NCI-H146 treated with DMSO at 0.1 percent for 48 hours (cell line): Measurements from ENCODE around the gene NFKB2.

ENCODE experiments used
- DNase-seq: peaks from one replicate; lab custom pipeline; 2025; ENCODE audit not compliant: unreplicated experiment; lab: John Stamatoyannopoulos, UW

The NFKB2 gene

GRCh38 chr10:102407425-102408130, 12.1 kb downstream of the NFKB2 start:
- DNase-seq = no peak

GRCh38 chr10:102408131-102408727, 12.7 kb downstream of the NFKB2 start:
- DNase-seq = no peak

GRCh38 chr10:102408728-102409603, 13.5 kb downstream of the NFKB2 start:
- peak; percentile 37 for DNase-seq

GRCh38 chr10:102409604-102410428, 14.3 kb downstream of the NFKB2 start:
- no peak for DNase-seq

- DNase-seq = no peak
Measured at GRCh38 chr10:102410429-102411073, 15.0 kb downstream of the NFKB2 start.

GRCh38 chr10:102411341-102412255, 16.1 kb downstream of the NFKB2 start:
- DNase-seq = no peak

- no peak for DNase-seq
Measured at GRCh38 chr10:102412293-102412692, 16.8 kb downstream of the NFKB2 start.

GRCh38 chr10:102413053-102413705, 17.7 kb downstream of the NFKB2 start:
- DNase-seq = peak; percentile 73

GRCh38 chr10:102413806-102414561, 18.5 kb downstream of the NFKB2 start:
- no peak for DNase-seq

GRCh38 chr10:102414749-102415148, 19.2 kb downstream of the NFKB2 start:
- no peak for DNase-seq

- no peak for DNase-seq
Measured at GRCh38 chr10:102416283-102416682, 20.8 kb downstream of the NFKB2 start.

GRCh38 chr10:102416695-102417094, 21.2 kb downstream of the NFKB2 start:
- DNase-seq = no peak

GRCh38 chr10:102418622-102419268, 23.2 kb downstream of the NFKB2 start, which contains the start of gene PSD:
TSS of gene PSD (minus strand) at chr10:102418785. CDS start at chr10:102417038, 1,747 bp downstream.
- peak; percentile 81 for DNase-seq

GRCh38 chr10:102419269-102420180, 24.0 kb downstream of the NFKB2 start:
- DNase-seq = peak; percentile 81

GRCh38 chr10:102420181-102420713, 24.7 kb downstream of the NFKB2 start:
- no peak for DNase-seq
